OCI-LY1 (cell line): Measurements from ENCODE around the gene CYREN.

Experiments used
- CTCF ChIP-seq: fragments of 200-600 bp; sonication (generic), shearing (Covaris generic); IDR thresholded peaks from 2 replicates; pipeline ENCODE4 v1.5.1; 2017; ENCODE audit warnings: mild to moderate bottlenecking, antibody characterized with exemption, low read length, moderate library complexity, mixed read lengths
- EZH2 ChIP-seq: fragments of 200-600 bp; sonication (generic), shearing (Covaris generic); IDR thresholded peaks from 2 replicates; pipeline ENCODE4 v1.8.0; 2017; ENCODE audit warnings: borderline replicate concordance, mixed run types, mild to moderate bottlenecking, antibody characterized with exemption, low read length, moderate library complexity, mixed read lengths

GRCh38 chr7:135205850-135206249, 35.3 kb upstream of the CYREN start:
- TF ChIP-seq CTCF (no peak), EZH2 (no peak)
